ENCODE results near the gene ATP8A2. TPM values are rescaled to one million over a fixed set of nuclear protein-coding genes. Genes with fewer than 3 reads are reported as not detected.

The ATP8A2 gene
- total RNA-seq, 1 donor from 2014 or later: 1.9 TPM

DNA sequence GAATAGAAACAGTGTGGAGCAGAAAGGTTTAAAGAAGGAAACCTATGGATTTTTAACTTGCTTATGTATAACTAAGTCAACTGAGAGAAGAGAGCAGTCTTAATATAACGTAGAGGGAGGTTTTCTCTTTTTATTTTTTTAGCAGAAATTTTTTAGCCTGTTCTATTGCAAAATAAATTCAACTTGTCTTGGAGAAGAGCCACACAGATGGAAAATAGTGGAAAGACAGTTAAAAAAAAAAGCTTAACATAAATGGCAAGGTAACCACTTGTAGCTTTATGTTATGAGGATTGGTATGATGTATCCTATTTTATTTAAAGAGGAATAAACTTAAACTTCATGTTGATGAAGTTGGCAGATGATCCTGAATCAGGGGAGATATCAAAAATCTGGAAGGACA lies 367.6 kb downstream of the ATP8A2 start:
- H3K36me3 ChIP-seq: no peaks in the 10 kb centered on the region

GRCh38 chr13:25741796-25742195 lies 370.0 kb downstream of the ATP8A2 start:
- ATAC-seq (no peak), DNase-seq (no peak)
- intact Hi-C loops (cut with DNase I): no loop called here
- TF ChIP-seq, protein P1, sequence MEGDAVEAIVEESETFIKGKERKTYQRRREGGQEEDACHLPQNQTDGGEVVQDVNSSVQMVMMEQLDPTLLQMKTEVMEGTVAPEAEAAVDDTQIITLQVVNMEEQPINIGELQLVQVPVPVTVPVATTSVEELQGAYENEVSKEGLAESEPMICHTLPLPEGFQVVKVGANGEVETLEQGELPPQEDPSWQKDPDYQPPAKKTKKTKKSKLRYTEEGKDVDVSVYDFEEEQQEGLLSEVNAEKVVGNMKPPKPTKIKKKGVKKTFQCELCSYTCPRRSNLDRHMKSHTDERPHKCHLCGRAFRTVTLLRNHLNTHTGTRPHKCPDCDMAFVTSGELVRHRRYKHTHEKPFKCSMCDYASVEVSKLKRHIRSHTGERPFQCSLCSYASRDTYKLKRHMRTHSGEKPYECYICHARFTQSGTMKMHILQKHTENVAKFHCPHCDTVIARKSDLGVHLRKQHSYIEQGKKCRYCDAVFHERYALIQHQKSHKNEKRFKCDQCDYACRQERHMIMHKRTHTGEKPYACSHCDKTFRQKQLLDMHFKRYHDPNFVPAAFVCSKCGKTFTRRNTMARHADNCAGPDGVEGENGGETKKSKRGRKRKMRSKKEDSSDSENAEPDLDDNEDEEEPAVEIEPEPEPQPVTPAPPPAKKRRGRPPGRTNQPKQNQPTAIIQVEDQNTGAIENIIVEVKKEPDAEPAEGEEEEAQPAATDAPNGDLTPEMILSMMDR (IDR thresholded peaks at IDR 0.05): no peak
- Histone ChIP-seq H3K4me1 (peaks cover 8% of the 10 kb centered on the region), H3K36me3 (no peaks in the 10 kb centered on the region), H3K4me3 (no peak overlapping the region), H3K27ac (no peak overlapping the region), H3K9me3 (no peaks in the 10 kb centered on the region), H3K27me3 (no peaks in the 10 kb centered on the region)

More for the DNA sequence above, 367.6 kb downstream of the ATP8A2 start:
- Histone ChIP-seq H3K27ac (no peak overlapping the region), H3K4me3 (no peak overlapping the region), H3K9me3 (no peaks in the 10 kb centered on the region), H3K27me3 (no peaks in the 10 kb centered on the region), H3K4me1 (peaks cover 8% of the 10 kb centered on the region)
- intact Hi-C loops (cut with DNase I): no loop called here
- TF ChIP-seq, protein P1 (IDR thresholded peaks at IDR 0.05): no peak
- no peak for ATAC-seq
- DNase-seq: no peak

DNA sequence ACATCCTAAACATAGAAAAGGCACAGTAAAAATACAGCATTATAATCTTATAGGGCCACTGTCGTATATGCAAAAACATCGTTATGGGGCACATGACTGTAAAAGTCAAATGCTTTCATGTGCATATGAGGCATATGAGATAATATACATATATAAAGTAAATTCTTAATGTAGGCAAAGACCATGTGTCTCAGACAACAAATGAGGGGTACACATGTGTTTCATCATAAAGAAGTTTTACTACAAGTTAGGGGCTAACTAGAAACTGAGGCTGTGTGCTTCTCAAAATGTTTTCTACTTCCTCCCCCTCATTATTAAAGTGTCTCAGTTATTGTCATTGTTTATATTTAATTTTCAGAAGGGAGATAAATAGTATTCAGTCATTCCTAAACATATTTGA lies 370.4 kb downstream of the ATP8A2 start:
- H3K27me3 ChIP-seq: no peaks in the 10 kb centered on the region
- intact Hi-C loops (cut with DNase I): no loop called here
- no peaks in the 10 kb centered on the region for H3K9me3 ChIP-seq
- ATAC-seq: no peak
- no peak overlapping the region for H3K27ac ChIP-seq
- no peak overlapping the region for H3K4me3 ChIP-seq
- H3K36me3 ChIP-seq: no peaks in the 10 kb centered on the region
- no peak for DNase-seq
- TF ChIP-seq, protein P1 (IDR thresholded peaks at IDR 0.05): no peak
- peaks cover 8% of the 10 kb centered on the region for H3K4me1 ChIP-seq

DNA sequence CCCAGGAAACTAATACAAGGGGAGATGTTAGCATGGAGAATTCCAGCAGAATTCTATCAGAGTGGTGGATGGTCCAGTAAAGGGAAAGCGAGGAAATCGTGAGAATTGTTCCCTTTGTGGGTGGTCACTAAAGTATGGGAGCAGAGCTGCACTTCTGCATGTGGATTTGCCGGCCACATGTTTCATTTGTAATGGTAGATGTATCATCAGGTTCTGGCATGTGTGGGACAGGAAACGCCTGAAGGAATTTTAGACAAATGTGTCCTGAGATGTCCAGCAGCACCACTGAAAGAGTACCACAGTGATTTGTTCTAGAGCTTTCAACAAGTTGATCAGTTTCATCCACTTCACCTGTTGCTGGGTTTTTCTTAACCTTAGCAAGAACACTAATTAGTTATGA lies 371.6 kb downstream of the ATP8A2 start:
- intact Hi-C loops (cut with DNase I): no loop called here
- Histone ChIP-seq H3K27me3 (no peaks in the 10 kb centered on the region), H3K4me1 (peaks cover 7% of the 10 kb centered on the region), H3K36me3 (no peaks in the 10 kb centered on the region), H3K9me3 (no peaks in the 10 kb centered on the region), H3K27ac (no peak overlapping the region), H3K4me3 (no peak overlapping the region)
- ATAC-seq: no peak
- no peak for DNase-seq
- TF ChIP-seq, protein P1 (IDR thresholded peaks at IDR 0.05): no peak

- intact Hi-C loops (cut with DNase I): no loop called here
- Histone ChIP-seq H3K9me3 (no peaks in the 10 kb centered on the region), H3K4me3 (no peak overlapping the region), H3K36me3 (no peaks in the 10 kb centered on the region), H3K27ac (no peak overlapping the region), H3K4me1 (no peaks in the 10 kb centered on the region), H3K27me3 (no peaks in the 10 kb centered on the region)
- TF ChIP-seq, protein P1 (IDR thresholded peaks at IDR 0.05): no peak
- no peak for ATAC-seq
- no peak for DNase-seq
Measured at GRCh38 chr13:25744178-25744577, 372.4 kb downstream of the ATP8A2 start.

GRCh38 chr13:25746131-25746530 lies 374.4 kb downstream of the ATP8A2 start:
- H3K4me3 ChIP-seq: no peak overlapping the region
- H3K36me3 ChIP-seq: no peaks in the 10 kb centered on the region
- no peak overlapping the region for H3K27ac ChIP-seq
- no peak for DNase-seq
- no peaks in the 10 kb centered on the region for H3K4me1 ChIP-seq
- no peaks in the 10 kb centered on the region for H3K9me3 ChIP-seq
- TF ChIP-seq, protein P1 (IDR thresholded peaks at IDR 0.05): no peak
- intact Hi-C loops (cut with DNase I): no loop called here
- no peaks in the 10 kb centered on the region for H3K27me3 ChIP-seq
- no peak for ATAC-seq

Measured in upper lobe of right lung (tissue), 1 donor.